ENCODE data around the gene MOGAT2. TPM values are rescaled to one million over a fixed set of nuclear protein-coding genes. Genes with fewer than 3 reads are reported as not detected.

MOGAT2 gene
- total and polyA plus RNA-seq, 2 donors (not counting 1 experiment from before 2014, with no cell fraction given), result not detected

DNA sequence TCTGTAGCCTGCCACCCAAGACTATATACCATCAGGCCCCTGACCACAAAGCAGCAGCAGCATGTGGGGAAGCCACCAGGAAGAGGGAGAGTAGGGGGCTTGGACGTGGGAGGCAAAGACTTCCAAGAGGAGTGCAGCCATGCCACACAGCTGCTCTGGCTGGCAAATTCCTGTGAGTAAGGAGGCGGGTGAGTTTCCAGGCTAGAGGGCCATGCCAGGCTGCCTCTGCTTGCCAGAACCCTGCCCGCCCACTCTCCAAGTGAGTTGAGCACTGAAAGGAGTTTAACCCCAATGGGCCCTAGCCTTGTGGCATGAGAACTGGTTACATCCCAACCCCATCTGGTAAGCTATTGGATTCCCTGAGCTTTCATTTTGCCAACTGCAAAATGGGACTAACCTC lies 46.2 kb downstream of the MOGAT2 start:
- Histone ChIP-seq H4K20me1 (ENCODE audit: control insufficient read depth, extremely low read depth, insufficient read depth, low read length) (no peaks in the 10 kb centered on the region), H3K9me3 (ENCODE audit: control insufficient read depth, insufficient read depth, low read depth, low read length) (no peaks in the 10 kb centered on the region), H3K27ac (ENCODE audit: insufficient read depth, low read length) (no peak overlapping the region), H3K9ac (ENCODE audit: insufficient read depth, low read length) (no peak overlapping the region), H2AFZ (ENCODE audit: low read length) (no peak overlapping the region), H3K36me3 (ENCODE audit: control insufficient read depth, insufficient read depth, low read length) (no peaks in the 10 kb centered on the region), H3K4me2 (ENCODE audit: extremely low read depth, insufficient read depth, low read length) (no peak overlapping the region), H3K27me3 (ENCODE audit: control insufficient read depth, insufficient read depth, low read length) (peaks cover 18% of the 10 kb centered on the region), H3K79me2 (ENCODE audit: control insufficient read depth, insufficient read depth, low read length) (no peaks in the 10 kb centered on the region), H3K4me1 (ENCODE audit: control insufficient read depth, extremely low read depth, insufficient read depth, low read length) (no peaks in the 10 kb centered on the region), H3K4me3 (replicated peaks in 1 of 4; ENCODE audit: control extremely low read depth in 1 of 4, insufficient read depth in 1 of 4, low read depth in 3 of 4, low read length in 4 of 4) (no peak overlapping the region)
- no peak for DNase-seq (ENCODE audit: low read depth in 2 of 2)
- no peak for TF ChIP-seq EZH2 (IDR thresholded peaks at IDR 0.05; ENCODE audit: low read length, missing control alignments)

DNA sequence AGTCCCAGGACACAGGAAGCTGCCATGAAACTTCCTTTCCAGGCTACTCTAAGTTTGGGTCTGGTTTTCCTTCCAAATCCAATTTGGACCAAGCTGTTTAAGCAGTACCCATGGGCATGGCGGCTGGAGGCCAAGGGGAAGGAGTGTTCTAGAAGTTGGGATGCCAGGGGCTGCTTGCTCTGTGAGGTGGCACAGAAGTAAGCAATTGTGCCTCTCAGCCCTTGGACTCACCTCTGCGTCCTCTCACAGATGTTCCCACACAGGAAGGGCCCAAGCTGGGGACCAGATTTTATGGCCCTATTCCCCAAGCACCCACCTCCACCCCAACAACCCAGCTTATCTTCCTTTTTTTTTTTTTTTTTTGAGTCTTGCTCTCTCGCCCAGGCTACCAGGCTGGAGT lies 47.5 kb downstream of the MOGAT2 start:
- TF ChIP-seq EZH2 (IDR thresholded peaks at IDR 0.05; ENCODE audit: low read length, missing control alignments), result no peak
- TF ChIP-seq, protein P1, sequence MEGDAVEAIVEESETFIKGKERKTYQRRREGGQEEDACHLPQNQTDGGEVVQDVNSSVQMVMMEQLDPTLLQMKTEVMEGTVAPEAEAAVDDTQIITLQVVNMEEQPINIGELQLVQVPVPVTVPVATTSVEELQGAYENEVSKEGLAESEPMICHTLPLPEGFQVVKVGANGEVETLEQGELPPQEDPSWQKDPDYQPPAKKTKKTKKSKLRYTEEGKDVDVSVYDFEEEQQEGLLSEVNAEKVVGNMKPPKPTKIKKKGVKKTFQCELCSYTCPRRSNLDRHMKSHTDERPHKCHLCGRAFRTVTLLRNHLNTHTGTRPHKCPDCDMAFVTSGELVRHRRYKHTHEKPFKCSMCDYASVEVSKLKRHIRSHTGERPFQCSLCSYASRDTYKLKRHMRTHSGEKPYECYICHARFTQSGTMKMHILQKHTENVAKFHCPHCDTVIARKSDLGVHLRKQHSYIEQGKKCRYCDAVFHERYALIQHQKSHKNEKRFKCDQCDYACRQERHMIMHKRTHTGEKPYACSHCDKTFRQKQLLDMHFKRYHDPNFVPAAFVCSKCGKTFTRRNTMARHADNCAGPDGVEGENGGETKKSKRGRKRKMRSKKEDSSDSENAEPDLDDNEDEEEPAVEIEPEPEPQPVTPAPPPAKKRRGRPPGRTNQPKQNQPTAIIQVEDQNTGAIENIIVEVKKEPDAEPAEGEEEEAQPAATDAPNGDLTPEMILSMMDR (conservative IDR thresholded peaks at IDR 0.05 in 1 of 2, IDR thresholded peaks at IDR 0.05 in 1 of 2; ENCODE audit: low read depth in 1 of 2, low read length in 2 of 2), result no peak
- H4K20me1 ChIP-seq (ENCODE audit: control insufficient read depth, extremely low read depth, insufficient read depth, low read length), result no peaks in the 10 kb centered on the region
- H3K4me2 ChIP-seq (ENCODE audit: extremely low read depth, insufficient read depth, low read length), result no peak overlapping the region
- H3K27ac ChIP-seq (ENCODE audit: insufficient read depth, low read length), result no peak overlapping the region
- H3K9ac ChIP-seq (ENCODE audit: insufficient read depth, low read length), result no peak overlapping the region
- H3K27me3 ChIP-seq (ENCODE audit: control insufficient read depth, insufficient read depth, low read length), result peaks cover 29% of the 10 kb centered on the region
- no peak overlapping the region for H3K4me3 ChIP-seq (replicated peaks in 1 of 4; ENCODE audit: control extremely low read depth in 1 of 4, insufficient read depth in 1 of 4, low read depth in 3 of 4, low read length in 4 of 4)
- no peaks in the 10 kb centered on the region for H3K9me3 ChIP-seq (ENCODE audit: control insufficient read depth, insufficient read depth, low read depth, low read length)
- H2AFZ ChIP-seq (ENCODE audit: low read length), result no peak overlapping the region
- H3K36me3 ChIP-seq (ENCODE audit: control insufficient read depth, insufficient read depth, low read length), result no peaks in the 10 kb centered on the region
- no peaks in the 10 kb centered on the region for H3K4me1 ChIP-seq (ENCODE audit: control insufficient read depth, extremely low read depth, insufficient read depth, low read length)
- DNase-seq (ENCODE audit: low read depth in 2 of 2), result no peak
- no peaks in the 10 kb centered on the region for H3K79me2 ChIP-seq (ENCODE audit: control insufficient read depth, insufficient read depth, low read length)

DNA sequence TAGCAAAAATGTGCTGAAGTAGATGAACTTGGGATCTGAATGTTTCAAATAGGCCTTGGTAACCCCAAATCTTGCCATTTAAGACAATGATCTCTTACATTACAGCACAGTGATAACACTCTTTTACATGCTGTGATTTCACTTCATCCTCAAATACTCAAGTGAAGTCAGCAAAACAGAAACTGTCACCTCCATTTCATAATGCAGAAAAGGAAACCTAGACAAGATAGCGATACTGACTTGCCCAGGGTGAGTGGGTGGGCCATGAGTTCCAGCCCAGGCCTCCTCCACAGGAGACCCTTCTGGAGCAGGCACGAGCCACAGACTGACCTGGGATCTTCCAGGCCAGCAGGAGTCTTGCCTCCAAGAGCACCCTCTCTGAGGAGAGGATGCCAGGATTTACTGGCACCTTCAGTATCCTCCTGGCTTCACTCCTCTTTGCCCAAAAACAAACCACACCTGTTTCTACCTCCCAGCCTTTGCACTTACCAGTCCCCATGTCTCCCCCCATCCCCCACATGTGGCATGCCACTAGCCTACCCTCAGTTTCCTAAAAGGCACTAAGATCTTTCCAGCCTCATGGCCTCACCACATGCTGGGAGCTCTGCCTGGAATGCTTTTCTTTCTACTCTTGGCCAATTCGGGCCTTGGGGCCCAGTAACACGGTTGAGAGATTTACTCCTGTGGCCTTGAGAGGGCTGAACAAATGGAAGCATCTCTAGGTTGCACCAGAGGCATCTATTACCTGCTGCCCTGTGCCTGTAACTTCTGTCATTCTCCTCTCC lies 49.0 kb downstream of the MOGAT2 start:
- TF ChIP-seq, protein P1 (conservative IDR thresholded peaks at IDR 0.05 in 1 of 2, IDR thresholded peaks at IDR 0.05 in 1 of 2; ENCODE audit: low read depth in 1 of 2, low read length in 2 of 2), result no peak
- TF ChIP-seq EZH2 (IDR thresholded peaks at IDR 0.05; ENCODE audit: low read length, missing control alignments), result no peak
- no peaks in the 10 kb centered on the region for H3K4me1 ChIP-seq (ENCODE audit: control insufficient read depth, extremely low read depth, insufficient read depth, low read length)
- H3K79me2 ChIP-seq (ENCODE audit: control insufficient read depth, insufficient read depth, low read length), result no peaks in the 10 kb centered on the region
- no peak overlapping the region for H3K4me3 ChIP-seq (replicated peaks in 1 of 4; ENCODE audit: control extremely low read depth in 1 of 4, insufficient read depth in 1 of 4, low read depth in 3 of 4, low read length in 4 of 4)
- no peak overlapping the region for H3K9ac ChIP-seq (ENCODE audit: insufficient read depth, low read length)
- H2AFZ ChIP-seq (ENCODE audit: low read length), result no peak overlapping the region
- no peak for DNase-seq (ENCODE audit: low read depth in 2 of 2)
- no peaks in the 10 kb centered on the region for H4K20me1 ChIP-seq (ENCODE audit: control insufficient read depth, extremely low read depth, insufficient read depth, low read length)
- H3K27me3 ChIP-seq (ENCODE audit: control insufficient read depth, insufficient read depth, low read length), result peaks cover 36% of the 10 kb centered on the region
- H3K27ac ChIP-seq (ENCODE audit: insufficient read depth, low read length), result no peak overlapping the region
- no peaks in the 10 kb centered on the region for H3K9me3 ChIP-seq (ENCODE audit: control insufficient read depth, insufficient read depth, low read depth, low read length)
- H3K36me3 ChIP-seq (ENCODE audit: control insufficient read depth, insufficient read depth, low read length), result no peaks in the 10 kb centered on the region
- H3K4me2 ChIP-seq (ENCODE audit: extremely low read depth, insufficient read depth, low read length), result no peak overlapping the region

Measured in fibroblast of lung (primary cell).